T47D (cell line): ENCODE results near the gene DNAAF3.
"Not testable (repeated sequence)": the region's sequence is repeated elsewhere in the genome, so short reads cannot be mapped to it uniquely, and the experiment has no call there.

Experiments used
- DNase-seq, 2 experiments: peaks; one replicate each; pipeline versions ENCODE4 v3.0.0 to v3.0.0-alpha.2; 2011 to 2012; ENCODE audit warnings: low read depth in 1 of 2, low spot score in 1 of 2
- JUND ChIP-seq: IDR thresholded peaks from 2 replicates; pipeline ENCODE4 v1.6.1; 2012; ENCODE audit warnings: low read depth
- in situ Hi-C: cut with HindIII; loops from 2 replicates; pipeline ENCODE4 v1.10.0; 2016; ENCODE audit warnings: low sequenced_read_pairs, low pct_unique_long_range_greater_than_20kb

The DNAAF3 gene

DNA sequence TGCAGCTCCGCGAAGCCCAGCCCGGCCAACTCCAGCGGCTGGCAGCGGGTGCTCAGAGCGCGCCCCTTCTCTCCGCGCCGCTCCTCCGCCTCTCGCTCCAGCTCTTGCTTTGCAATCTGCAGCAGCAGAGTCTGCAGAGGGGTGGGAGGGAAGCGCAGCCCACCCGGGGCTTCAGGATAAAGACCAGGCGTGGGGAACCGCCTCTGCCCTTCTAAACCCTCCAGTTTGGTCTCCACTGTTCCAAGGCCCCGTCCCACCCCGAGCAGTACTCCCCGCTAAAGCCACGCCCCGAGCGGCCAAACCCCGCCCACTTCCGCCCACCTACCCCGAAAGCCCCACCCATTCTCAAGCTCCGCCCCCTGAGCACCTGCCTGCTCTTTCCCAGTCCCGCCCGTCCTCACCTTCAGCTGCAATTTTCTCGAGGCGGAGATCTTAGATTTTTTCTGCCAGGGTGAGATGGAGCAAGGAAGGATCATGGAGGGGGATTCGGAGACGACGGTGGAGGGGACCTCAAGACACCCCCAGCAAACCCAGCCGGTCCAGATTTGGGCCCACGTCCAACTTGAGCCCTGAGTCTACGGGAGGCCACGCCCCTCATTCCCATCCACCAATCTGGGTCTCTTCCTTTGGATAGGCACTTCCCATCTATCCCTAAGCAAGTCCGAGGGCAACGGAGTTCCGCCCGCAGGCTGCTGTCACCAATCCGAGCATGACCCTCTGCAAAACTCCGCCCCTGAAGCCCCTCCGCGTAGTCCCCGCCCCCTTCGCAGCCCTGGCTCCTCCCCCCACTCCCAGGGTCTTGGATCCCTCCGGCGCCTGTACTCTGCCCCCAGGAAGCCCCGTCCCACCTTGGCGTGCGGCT lies 10.0 kb downstream of the DNAAF3 start:
- peak; percentile 88 to 91 for DNase-seq
- in situ Hi-C loops: no loop called here
- no peak for TF ChIP-seq JUND

DNA sequence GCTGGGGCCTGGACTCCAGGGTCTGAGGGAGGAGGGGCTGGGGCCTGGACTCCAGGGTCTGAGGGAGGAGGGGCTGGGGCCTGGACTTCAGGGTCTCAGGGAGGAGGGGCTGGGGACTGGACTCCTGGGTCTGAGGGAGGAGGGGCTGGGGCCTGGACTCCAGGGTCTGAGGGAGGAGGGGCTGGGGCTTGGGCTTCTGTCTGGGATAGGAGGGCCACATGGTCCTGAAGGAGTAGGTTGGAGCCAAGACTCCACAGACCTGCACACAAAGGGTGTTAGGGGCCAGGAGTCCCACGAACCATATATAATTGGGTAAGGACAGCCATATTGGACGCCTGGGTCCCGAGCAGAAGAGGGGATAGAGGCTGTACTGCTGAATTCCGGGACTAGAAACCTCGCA lies 10.6 kb downstream of the DNAAF3 start:
- DNase-seq, in situ Hi-C loops: not testable (repeated sequence)

DNA sequence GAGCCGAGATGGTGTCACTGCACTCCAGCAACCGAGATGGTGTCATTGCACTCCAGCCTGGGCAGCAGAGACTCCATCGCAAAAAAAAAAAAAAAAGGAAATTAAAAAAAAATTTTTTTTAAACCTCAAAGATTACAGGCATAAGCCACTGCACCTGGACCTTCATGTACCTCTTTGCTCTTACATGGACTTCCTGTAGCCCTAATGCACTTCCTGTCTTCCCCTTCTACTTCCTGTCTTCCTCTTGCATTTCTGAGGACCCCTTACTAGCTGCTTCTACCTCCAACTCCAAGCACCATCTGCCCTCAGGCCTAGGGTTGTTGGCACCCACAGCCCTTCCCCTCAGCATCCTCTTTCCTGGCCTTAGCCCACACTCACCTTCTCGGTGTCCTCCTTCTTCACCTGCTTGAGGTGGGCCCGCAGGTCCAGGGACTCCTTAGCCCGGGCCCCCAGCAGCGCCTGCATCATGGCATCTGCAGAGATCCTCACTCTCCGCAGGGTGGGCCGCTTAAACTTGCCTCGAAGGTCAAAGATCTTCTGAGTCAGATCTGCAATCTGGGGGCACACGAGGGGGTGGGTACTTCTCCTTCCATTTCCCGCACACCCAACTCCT lies 12.7 kb downstream of the DNAAF3 start:
- no peak for DNase-seq
- TF ChIP-seq JUND: no peak
- in situ Hi-C loops: no loop called here

DNA sequence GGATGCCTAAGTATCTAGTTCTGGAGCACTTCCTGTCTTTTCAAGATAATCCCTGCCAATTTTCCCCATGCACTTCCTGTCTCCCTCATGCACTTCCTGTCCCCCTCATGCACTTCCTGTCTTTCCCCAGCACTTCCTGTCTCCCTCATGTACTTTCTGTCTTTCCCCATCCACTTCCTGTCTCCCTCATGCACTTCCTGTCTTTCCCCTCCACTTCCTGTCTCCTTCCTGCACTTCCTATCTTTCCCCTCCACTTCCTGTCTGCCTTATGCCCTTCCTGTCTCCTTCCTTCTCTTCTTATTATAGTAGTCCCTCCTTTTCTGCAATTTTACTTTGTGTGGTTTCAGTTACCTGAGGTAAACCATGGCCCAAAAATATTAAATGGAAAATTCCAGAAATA lies 14.4 kb downstream of the DNAAF3 start:
- DNase-seq: peak in 1 of 2 experiments; percentile 46
- no peak for TF ChIP-seq JUND
- in situ Hi-C loops: no loop called here

DNA sequence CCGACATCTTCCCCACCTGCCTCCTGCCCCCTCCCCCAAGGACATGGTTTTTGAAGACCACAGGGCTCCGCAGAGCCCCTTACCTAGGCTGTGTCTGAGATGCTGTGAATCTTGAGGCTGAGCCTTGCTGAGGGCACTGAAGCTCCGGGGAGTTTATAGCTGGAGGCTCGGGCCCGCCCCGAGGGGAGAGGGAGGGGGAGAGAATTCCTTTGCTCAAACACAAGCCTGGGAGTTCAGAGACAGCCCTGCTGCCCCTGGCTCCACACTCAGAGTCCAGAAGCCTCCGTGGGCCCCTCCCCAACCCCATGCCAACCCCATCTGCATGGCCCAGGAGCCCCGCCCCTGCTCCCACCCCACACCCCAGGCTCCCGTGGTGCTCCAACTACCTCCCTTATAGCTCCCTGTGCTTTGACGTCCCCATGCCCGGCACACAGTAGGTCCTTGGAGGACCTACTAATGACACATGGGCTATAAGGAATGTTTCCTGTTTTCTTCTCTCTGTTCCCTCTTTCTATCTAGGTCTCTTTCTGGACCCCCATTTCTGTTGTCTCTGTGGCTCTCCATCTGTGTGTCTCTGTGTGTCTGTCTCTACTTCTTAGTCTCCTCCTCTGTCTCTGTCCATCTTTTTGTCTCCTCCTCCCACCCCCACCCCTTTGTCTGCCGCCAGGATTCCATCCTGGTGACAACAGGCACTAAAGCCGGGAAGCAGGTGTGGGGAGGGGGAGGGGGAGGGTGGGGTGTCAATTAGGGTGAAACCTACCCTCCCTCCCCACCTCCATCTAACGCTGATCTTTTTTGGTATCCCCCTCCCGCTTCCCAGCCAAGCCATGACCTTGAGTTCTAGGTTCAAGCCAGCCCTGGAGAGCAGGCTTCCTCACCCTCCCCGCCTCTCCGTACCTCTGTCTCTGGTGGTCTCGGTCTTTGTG lies 17.1 kb downstream of the DNAAF3 start, which contains the start of gene TNNT1:
TSS of gene TNNT1 (minus strand) at position 129 of the 926 bp plus-strand sequence. CDS start 2,049 bp downstream, outside the sequence.
- DNase-seq: peak in 1 of 2 experiments; percentile 39
- in situ Hi-C loops: no loop called here
- TF ChIP-seq JUND: no peak

DNA sequence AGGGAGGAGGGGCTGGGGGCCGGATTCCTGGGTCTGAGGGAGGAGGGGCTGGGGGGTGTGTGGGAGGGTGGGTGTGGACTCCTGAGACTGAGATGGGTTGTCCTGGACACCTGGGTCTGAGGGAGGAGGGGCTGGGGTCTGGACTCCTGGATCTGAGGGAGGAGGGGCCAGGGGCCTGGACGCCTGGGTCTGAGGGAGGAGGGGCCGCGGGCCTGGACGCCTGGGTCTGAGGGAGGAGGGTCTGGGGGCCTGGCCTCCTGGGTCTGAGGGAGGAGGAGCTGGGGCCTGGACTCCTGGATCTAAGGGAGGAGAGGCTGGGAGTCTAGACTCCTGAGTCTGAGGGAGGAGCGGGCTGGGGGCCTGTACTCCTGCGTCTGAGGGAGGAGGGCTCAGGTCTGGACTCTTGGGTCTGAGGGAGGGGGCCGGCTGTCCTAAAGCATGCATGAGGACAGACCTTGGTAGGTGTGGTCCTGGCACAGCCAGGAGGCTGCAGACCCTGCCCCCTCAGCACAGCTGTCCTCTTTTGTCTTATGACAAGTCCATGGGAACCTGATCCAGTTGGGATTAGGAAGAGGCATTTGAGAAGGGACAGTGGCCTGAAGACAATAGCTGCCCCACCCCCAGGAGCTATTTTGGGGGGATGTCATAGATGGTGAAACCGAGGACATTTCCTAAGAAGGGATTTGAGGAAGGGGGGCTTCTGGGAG lies 18.7 kb downstream of the DNAAF3 start:
- in situ Hi-C loops: no loop called here
- peak in 1 of 2 experiments; percentile 80 for DNase-seq

DNA sequence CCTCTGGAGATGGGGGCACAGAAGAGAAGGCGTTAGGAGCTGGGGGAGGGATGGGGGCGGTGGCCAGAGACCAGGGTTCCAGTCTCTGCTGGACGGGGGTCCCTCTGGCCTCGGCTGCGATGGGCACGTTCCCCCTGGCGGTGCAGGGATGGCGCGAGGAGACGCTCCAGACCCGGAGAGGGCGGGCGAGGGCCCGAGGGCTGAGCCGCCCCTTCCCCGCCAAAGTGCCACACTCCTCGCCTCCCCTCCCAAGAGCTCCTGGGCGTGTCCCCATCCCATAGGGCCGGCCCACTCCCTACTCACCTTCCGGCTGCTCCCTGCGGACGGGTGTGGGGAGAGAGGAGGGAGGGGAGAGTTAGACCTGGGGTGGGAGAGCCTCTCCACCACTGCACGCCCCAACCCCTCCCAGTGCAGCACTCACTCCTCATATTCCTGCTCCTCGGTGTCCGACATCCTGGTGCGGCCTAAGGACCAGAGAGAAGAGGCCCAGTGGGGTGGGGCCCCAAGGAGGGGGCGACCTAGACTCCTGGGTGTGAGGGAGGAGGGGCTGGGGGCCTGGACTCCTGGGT lies 19.6 kb downstream of the DNAAF3 start:
- in situ Hi-C loops: no loop called here
- no peak for TF ChIP-seq JUND
- DNase-seq: peak; percentile 56 to 92

More for the DNA sequence above, 18.7 kb downstream of the DNAAF3 start:
- TF ChIP-seq JUND: no peak

DNA sequence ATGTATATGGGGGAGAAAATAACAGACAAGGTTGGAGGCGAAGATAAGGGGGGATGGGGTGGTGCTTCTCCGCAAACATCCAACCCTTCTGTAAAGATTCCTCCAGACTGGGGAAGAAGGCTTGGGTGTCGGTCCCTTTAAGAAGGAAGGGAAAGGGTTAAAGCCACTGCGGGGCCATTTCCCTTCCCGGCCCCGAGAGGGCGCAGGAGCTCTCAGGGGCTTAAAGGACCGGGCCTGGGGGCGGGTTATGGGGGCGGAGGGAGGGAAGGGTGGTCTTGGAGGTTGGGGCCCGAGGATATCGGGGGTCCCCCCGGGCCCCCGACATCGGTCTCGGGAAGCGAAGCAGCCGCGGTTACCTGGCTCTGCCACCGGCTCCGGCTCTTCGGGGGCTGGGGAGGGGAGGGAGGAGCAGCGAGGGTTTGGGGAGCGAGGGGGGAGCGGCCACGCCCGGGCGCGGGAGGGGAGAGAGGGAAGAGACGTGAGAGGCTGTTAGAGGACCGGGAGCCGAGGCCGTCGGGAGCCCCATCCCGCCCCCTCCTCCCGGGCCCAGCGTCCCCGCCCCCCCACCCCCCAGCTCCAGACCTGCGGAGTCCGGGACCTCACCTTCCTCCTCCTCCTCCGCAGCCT lies 20.2 kb downstream of the DNAAF3 start:
- in situ Hi-C loops: no loop called here
- DNase-seq: peak; percentile 43 to 92
- TF ChIP-seq JUND: no peak

DNA sequence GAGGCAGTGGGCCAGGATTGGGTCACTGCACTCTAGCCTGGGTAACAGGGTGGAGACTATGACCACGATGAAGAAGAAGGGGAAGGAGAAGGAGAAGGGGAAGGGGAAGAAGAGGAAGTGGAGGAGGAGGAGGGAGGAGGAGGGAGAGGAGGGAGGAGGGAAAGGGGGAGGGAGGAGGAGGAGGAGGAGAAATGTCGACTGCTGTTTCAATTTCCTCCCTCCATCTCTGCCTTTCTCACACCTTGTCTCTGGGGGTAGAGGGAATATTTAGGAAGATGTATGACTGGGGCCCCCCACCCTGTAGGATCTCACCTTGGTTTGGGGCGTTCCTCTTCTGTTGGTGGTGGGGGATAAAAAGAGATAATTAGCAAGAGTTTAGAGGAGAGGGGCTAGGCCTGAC lies 21.2 kb downstream of the DNAAF3 start:
- TF ChIP-seq JUND: no peak
- in situ Hi-C loops: no loop called here
- DNase-seq: no peak

DNA sequence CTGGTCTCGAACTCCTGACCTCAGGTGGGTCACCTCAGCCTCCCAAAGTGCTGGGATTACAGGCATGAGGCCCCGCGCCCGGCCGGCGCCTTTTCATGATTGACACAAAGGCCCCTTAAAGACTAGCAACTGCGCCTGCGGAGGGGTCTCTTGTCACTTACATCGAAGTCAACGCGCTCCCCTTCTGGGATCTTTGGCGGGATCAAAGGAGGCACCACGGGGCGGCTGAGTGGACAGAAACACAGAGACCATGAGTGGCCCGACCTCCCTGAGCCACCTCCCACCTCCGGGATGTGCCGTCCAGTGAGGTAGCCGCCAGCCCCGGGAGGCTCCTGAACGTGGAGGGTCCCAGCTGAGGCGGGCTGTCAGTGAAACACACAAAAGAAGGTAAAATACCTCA lies 24.7 kb downstream of the DNAAF3 start:
- no peak for TF ChIP-seq JUND
- in situ Hi-C loops: no loop called here
- no peak for DNase-seq

DNA sequence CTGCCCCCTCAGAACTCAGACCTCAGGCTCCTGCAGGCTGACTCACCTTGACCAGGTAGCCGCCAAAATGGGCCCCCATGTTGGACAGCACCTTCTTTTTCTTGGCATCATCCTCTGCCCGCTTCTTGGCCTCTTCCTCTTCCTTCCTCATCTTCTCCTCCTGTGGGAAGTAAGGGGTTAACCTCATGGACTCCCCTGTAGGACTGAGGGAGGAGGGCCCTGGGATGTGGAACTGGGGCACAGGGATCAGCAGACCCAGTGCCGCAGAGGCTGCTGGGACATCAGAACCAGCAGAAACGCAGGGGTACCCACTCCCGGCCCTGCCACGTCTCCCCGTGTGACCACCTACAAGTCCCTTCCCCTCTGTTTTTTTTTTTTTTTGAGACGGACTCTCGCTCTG lies 28.5 kb downstream of the DNAAF3 start:
- DNase-seq: no peak
- in situ Hi-C loops: no loop called here
- no peak for TF ChIP-seq JUND
